IPS-18a (cell line): ENCODE data around the gene AMOTL2.

ENCODE experiments used
- H3K27ac ChIP-seq: one replicate; pipeline ENCODE4 v1.5.1; 2013; ENCODE audit warnings: low read length
- H3K27me3 ChIP-seq: one replicate; pipeline ENCODE4 v1.6.1; 2013; ENCODE audit warnings: mild to moderate bottlenecking, low read length; ENCODE audit not compliant: control insufficient read depth, insufficient read depth
- H3K36me3 ChIP-seq: one replicate; pipeline ENCODE4 v1.6.1; 2013; ENCODE audit warnings: low read depth, low read length; ENCODE audit not compliant: control insufficient read depth
- H3K4me1 ChIP-seq: one replicate; pipeline ENCODE4 v1.6.1; 2013; ENCODE audit warnings: low read depth, low read length; ENCODE audit not compliant: control insufficient read depth
- H3K4me3 ChIP-seq: one replicate; pipeline ENCODE4 v1.5.1; 2013; ENCODE audit warnings: low read length
- H3K9ac ChIP-seq: one replicate; pipeline ENCODE4 v1.6.1; 2013; ENCODE audit warnings: mild to moderate bottlenecking, low read length, moderate library complexity
- H3K9me3 ChIP-seq: one replicate; pipeline ENCODE4 v1.6.1; 2013; ENCODE audit warnings: low read depth, low read length; ENCODE audit not compliant: control insufficient read depth

AMOTL2 gene

DNA sequence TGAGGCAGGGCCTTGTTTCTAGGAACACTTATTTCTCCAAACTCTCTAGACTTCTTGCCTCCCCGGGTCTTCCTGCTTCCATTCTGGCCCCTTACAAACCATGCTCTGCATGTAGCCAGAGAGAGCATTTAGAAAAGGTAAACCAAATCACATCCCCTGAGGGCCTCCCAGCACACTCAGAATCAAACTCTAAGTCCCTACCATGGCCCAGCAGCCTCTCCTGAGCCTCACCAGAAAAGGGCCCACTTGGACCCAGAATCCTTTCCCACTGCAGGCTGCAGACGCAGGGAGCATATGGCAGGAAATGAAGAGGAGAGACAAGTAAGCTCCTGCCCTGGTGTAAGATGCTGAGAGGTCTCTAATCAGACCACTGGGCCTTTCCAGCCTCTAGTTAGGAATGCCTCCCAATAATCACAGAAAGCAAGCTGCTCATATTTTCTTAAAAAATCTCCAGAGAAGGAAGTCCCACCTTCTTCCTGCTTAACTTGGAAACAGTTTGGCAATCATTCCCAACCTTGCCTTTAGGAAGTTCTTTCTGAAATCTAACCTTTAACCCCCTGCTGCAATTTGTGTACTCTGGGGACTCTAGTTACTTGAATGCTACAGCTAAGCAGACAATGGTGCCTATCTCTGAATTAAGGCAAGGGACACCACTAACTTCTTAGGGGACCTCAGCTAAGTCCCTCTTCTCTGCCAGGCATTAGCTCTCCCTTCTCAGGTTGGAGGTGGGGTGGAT is 4.2 kb downstream of the AMOTL2 start:
- H3K4me3 ChIP-seq = no peak overlapping the region
- H3K9me3 ChIP-seq = no peaks in the 10 kb centered on the region
- no peak overlapping the region for H3K9ac ChIP-seq
- no peak overlapping the region for H3K27ac ChIP-seq
- H3K4me1 ChIP-seq = peaks cover 22% of the 10 kb centered on the region
- peaks cover 68% of the 10 kb centered on the region for H3K36me3 ChIP-seq
- H3K27me3 ChIP-seq = peaks cover 10% of the 10 kb centered on the region

- no peaks in the 10 kb centered on the region for H3K9me3 ChIP-seq
- peaks cover 69% of the 10 kb centered on the region for H3K36me3 ChIP-seq
- H3K4me3 ChIP-seq = no peak overlapping the region
- H3K27ac ChIP-seq = no peak overlapping the region
- H3K9ac ChIP-seq = no peak overlapping the region
- H3K27me3 ChIP-seq = peaks cover 9% of the 10 kb centered on the region
- peaks cover 28% of the 10 kb centered on the region for H3K4me1 ChIP-seq
Measured at GRCh38 chr3:134369231-134369741, 5.0 kb downstream of the AMOTL2 start.

DNA sequence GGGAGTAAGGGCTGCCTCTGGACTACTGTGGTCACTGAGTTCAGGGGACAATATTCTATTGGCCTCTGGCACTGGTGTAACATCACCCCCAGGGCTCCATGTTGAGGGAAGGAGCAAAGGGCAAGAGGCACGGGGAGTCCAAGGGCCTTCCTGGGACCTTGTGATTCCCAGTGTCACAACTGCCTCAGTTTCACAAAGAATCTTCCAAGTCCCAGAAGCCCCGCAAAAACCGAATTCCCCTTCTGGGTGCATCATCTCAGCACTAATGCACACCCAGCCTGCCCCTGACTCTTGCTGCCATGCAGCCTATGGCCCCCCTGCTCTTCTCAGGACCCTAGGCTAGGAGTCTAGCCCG is 5.5 kb downstream of the AMOTL2 start:
- H3K27ac ChIP-seq = no peak overlapping the region
- peaks cover 9% of the 10 kb centered on the region for H3K27me3 ChIP-seq
- peaks cover 30% of the 10 kb centered on the region for H3K4me1 ChIP-seq
- H3K4me3 ChIP-seq = no peak overlapping the region
- peaks cover 69% of the 10 kb centered on the region for H3K36me3 ChIP-seq
- H3K9ac ChIP-seq = no peak overlapping the region
- H3K9me3 ChIP-seq = no peaks in the 10 kb centered on the region

GRCh38 chr3:134367869-134368750 is 6.1 kb downstream of the AMOTL2 start:
- no peak overlapping the region for H3K27ac ChIP-seq
- H3K4me1 ChIP-seq = peaks cover 37% of the 10 kb centered on the region
- no peak overlapping the region for H3K4me3 ChIP-seq
- peaks cover 74% of the 10 kb centered on the region for H3K36me3 ChIP-seq
- no peaks in the 10 kb centered on the region for H3K9me3 ChIP-seq
- no peak overlapping the region for H3K9ac ChIP-seq
- peaks cover 9% of the 10 kb centered on the region for H3K27me3 ChIP-seq

DNA sequence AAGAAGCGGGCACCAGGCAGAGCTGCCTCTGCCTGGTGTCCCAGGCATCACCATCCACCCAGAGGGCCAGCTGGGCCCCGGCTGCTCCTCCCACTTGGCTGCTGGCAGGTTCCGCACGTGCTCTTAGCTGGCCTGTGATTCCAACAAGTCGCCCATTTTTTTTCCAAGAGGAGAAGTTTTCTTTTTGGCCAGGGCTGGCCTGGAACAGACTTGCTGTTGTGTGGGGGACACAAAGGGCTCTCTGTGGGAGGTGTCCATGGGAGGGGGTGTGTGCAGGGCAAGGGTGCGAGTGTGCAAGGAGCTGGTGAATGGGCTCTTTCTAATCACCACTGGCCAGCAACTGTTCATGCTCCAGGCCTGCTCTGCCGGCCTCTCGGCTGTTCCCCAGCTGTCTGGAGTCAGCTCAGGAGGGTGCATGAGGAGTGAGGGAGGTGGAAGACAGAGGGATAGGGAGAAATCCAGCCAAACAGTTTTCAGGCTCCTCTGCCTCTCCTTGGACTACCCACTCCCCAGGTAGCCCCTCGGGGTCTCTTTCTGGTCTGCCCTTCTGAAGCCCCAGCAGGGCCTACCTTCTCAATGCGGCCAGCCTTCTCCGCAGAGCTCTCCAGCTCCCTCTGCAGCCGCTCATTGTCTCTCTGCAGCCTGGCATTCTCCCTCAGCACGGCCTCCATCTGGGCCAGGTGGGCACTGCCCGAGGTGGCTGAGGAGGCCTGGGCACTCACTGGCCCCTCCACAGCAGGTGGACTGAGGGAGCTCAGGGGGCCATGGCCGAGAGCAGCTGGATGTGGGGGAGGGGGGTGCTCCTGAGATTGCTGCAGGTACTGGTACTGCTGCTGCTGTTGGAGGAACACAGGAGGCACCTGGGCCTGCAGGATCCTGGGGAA is 7.1 kb downstream of the AMOTL2 start:
- peaks cover 5% of the 10 kb centered on the region for H3K27me3 ChIP-seq
- no peak overlapping the region for H3K4me3 ChIP-seq
- peaks cover 83% of the 10 kb centered on the region for H3K36me3 ChIP-seq
- H3K9ac ChIP-seq = no peak overlapping the region
- no peaks in the 10 kb centered on the region for H3K9me3 ChIP-seq
- peaks cover 34% of the 10 kb centered on the region for H3K4me1 ChIP-seq
- H3K27ac ChIP-seq = no peak overlapping the region

GRCh38 chr3:134366221-134366927 is 7.9 kb downstream of the AMOTL2 start:
- no peak overlapping the region for H3K9ac ChIP-seq

DNA sequence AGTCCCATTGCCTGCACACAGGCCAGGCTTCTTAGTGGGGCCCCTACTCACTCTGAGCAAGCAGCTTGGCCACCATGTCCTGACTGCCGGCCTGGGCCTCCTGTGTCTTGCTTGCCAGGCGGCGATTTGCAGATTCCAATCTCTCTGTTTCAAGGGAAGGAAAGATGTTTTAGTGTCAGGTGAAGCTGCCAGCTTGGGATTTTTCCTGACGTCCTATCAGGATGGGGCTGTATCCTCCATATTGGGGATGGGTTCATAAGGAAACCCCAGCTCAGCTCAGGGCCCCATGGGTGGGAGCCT is 8.5 kb downstream of the AMOTL2 start:
- peaks cover 26% of the 10 kb centered on the region for H3K4me1 ChIP-seq
- H3K27ac ChIP-seq = no peak overlapping the region
- H3K9ac ChIP-seq = no peak overlapping the region

More at GRCh38 chr3:134366221-134366927, 7.9 kb downstream of the AMOTL2 start:
- no peaks in the 10 kb centered on the region for H3K9me3 ChIP-seq
- peaks cover 86% of the 10 kb centered on the region for H3K36me3 ChIP-seq
- no peak overlapping the region for H3K27ac ChIP-seq
- no peaks in the 10 kb centered on the region for H3K27me3 ChIP-seq
- H3K4me3 ChIP-seq = no peak overlapping the region
- H3K4me1 ChIP-seq = peaks cover 26% of the 10 kb centered on the region

DNA sequence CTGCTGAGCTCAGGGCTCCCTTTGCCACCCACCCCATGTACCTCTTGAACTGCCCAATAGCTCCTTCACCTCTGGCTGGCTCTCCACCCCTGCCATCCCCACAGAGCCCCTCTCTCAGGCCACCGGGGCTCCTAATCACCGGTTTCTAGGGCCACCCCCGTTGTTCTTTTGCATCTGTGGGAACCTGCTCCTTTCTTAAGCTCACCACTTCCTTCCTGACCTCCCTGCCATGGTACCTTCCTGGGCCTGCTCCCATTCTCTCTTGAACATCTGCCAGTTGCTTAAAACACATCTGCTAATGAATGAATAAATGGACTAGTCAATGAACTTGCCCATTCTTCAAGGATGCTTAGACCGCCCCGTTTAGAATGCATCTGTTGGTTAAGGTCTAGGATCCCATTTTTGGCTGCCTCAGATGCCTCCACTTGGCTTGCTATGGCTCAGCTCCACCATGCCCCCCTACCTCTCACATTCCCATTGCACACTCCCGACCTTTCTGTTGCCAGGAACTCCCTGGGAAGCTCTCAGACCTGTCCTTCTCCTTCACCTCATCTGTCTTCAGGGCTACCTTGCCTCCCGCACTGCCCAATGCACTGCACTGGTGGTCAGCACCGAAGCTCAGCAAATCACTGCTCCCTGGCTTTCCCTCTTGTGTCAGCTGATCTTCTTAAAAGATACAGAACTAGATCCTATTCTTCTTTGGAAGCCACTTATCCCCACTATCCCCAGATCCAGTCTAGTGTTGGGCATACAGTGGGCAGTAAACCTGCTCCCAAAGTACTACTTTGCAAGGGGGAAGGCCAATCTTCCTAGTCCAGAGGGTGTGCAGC is 9.1 kb downstream of the AMOTL2 start:
- Histone ChIP-seq H3K27ac (no peak overlapping the region), H3K27me3 (no peaks in the 10 kb centered on the region), H3K4me1 (peaks cover 26% of the 10 kb centered on the region), H3K4me3 (no peak overlapping the region), H3K9me3 (no peaks in the 10 kb centered on the region), H3K36me3 (peaks cover 86% of the 10 kb centered on the region), H3K9ac (no peak overlapping the region)

More for the DNA sequence above, 8.5 kb downstream of the AMOTL2 start:
- Histone ChIP-seq H3K4me3 (no peak overlapping the region), H3K9me3 (no peaks in the 10 kb centered on the region), H3K36me3 (peaks cover 86% of the 10 kb centered on the region), H3K27me3 (no peaks in the 10 kb centered on the region)

GRCh38 chr3:134364061-134364935 is 9.9 kb downstream of the AMOTL2 start:
- no peaks in the 10 kb centered on the region for H3K27me3 ChIP-seq
- no peaks in the 10 kb centered on the region for H3K9me3 ChIP-seq
- peaks cover 26% of the 10 kb centered on the region for H3K4me1 ChIP-seq
- H3K4me3 ChIP-seq = peak overlapping the region; percentile 29
- H3K27ac ChIP-seq = peak overlapping the region; percentile 55
- peak overlapping the region; percentile 53 for H3K9ac ChIP-seq
- H3K36me3 ChIP-seq = peaks cover 86% of the 10 kb centered on the region
